Measurements from ENCODE around the gene SSTR3.
"Not testable (repeated sequence)": the region's sequence is repeated elsewhere in the genome, so short reads cannot be mapped to it uniquely, and the experiment has no call there.

Gene SSTR3

GRCh38 chr22:37241351-37242142 is 29.3 kb upstream of the SSTR3 start:
- DNase-seq = no peak

- no peak for DNase-seq
These were observed 28.7 kb upstream of the SSTR3 start for GRCh38 chr22:37240941-37241320.

DNA sequence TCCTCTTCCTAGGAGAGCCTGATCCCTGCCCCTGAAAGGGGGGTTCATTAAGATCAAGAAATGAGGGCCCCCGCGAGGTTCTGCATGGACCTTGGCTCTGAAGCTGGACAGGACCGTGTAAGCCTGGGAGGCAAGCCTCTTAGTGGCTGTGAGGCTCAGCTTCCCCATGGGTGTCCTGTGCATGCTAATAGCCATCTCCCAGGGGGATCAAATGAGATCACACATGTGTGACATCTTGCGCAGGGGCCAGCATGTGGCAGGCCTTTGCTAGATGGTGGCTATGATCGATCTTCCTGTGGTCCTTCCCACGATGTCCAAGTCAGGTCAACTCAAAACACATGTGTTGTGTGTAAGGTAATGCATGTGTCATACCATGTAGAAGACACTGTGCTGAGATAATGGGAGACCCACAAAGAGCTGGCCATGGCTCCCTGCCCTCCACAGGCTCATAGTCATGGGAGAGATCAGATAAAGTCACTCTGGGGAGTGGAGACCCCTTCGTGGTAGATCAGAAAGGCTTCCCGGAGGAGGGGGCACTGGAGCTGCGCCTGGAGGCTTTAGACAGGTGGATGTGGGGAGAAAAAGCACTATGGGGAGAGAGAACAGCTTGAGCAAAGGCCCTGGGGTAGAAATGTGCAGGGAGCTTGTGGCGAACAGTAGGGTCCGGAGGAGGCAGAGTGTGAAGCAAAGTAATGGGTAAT is 28.1 kb upstream of the SSTR3 start:
- DNase-seq = no peak

GRCh38 chr22:37239336-37240239 is 27.3 kb upstream of the SSTR3 start:
- DNase-seq = no peak

- no peak for DNase-seq
These were observed 25.3 kb upstream of the SSTR3 start for GRCh38 chr22:37237371-37238268.

DNA sequence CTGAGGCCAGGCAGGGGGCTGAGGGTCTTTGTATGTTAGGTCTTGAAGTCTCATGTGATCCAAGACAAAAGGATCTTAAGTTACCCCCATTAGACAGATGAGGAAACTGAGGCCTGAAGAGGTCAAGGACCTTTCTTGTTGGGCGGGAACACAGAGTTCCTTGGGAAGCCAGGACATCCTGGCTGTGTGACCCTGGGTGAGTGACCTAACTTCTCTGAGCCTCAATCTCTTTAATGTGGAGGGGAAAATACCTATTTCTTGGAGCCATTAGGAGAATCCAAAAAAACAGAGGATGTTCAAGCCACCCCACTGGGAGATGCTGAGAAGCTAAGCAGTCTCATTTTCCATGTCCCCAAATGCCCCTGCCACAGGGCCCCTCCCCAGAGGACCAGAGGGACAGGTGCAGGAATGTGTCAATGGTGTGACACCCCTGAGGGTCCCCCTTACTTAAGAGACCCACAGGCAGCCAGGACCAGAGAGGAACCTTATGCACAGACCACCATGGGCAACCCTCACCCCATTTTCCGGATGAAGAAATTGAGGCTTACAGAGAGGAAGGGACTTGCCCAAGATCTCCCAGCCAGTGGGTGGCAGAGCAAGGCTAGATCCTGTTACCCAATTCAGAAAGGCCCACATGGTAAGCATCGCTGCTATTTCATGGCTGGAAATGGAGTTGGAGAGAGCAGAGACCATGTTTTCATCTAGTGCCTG is 23.8 kb upstream of the SSTR3 start:
- DNase-seq = no peak

GRCh38 chr22:37234736-37235711 is 22.7 kb upstream of the SSTR3 start:
- DNase-seq = no peak

- no peak for DNase-seq
These were observed 21.7 kb upstream of the SSTR3 start for GRCh38 chr22:37233751-37234631.

DNA sequence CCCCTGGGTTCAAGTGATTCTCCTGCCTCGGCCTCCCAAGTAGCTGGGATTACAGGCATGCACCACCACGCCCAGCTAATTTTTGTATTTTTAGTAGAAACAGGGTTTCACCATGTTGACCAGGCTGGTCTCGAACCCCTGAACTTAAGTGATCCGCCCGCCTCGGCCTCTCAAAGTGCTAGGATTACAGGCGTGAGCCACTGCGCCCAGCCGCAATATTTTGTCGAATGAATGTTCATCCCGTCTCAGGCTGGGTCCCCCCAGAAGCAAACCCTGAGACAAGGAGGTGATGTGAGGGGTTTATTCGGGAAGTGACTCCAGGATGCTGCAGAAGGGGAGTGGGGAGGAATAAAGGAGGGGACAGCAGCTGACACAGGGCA is 21.1 kb upstream of the SSTR3 start:
- DNase-seq = not testable (repeated sequence)

- no peak for DNase-seq
These were observed 20.1 kb upstream of the SSTR3 start for GRCh38 chr22:37232140-37232998.

DNA sequence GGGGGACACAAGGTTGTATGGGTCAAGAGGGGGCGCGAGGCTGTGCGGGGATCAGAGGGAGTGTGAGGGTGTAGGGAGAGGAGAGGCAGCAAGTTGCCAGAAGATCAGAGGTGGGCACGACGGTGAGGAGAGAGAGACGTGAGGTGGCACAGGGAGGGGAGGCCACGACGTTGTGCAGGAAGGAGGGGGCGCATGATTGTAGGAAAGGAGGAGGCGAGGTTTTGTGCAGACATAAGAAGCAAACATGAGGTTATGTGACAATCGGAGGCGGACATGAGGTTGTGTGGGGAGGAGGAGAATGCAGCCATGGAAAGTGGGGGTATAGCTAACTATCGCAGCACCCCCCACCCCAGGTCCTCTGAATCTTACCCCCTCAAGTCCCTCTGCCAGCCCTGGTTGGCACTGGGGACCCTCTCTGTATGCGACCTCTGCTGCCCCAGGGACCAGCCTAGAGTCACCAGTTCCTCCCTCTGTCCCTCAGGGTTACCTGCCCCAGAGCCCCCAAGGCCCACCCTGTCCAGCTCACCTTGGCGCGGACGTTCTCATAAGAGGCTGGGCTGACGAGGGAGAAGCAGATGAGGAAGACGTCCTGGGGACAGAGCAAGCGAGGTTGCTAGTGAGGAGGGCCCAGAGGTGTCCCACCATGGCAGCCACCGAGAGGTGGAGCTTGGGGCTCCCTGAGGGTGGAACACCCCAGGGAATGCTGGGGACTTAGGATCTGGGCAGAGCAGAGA is 19.3 kb upstream of the SSTR3 start:
- no peak for DNase-seq

DNA sequence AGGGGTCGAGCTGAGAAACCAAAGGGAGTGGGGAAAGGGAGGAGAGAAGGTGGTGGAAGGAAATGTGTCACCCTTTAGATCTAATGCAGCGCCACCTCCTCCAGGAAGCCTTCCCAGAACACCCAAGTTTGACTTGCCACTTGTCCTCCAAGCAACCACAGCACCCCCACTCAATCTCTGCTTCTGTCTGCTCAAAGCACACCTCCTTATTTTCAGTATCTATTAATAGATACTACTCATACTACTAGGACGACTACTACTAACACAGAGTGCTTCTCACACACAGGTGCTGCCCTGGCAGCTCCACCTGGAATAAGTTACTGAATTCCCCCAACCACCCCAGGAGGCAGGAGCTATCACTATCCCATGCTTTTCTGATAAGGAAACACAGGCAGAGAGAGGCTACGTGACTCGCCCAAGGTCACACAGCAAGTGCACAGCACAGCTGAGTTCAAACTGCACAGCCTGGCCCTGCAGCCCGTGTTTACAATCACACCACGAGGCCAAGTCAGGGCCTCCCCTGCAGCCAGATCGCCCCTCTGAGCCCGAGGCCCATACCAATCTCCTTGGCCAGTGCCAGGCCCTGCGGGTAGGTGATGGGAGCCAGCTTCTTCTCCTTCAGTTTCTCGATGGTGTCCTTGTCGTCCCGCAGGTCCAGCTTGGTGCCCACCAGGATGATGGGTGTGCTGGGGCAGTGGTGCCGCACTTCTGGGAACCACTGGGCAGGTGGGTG is 18.6 kb upstream of the SSTR3 start:
- DNase-seq = no peak

DNA sequence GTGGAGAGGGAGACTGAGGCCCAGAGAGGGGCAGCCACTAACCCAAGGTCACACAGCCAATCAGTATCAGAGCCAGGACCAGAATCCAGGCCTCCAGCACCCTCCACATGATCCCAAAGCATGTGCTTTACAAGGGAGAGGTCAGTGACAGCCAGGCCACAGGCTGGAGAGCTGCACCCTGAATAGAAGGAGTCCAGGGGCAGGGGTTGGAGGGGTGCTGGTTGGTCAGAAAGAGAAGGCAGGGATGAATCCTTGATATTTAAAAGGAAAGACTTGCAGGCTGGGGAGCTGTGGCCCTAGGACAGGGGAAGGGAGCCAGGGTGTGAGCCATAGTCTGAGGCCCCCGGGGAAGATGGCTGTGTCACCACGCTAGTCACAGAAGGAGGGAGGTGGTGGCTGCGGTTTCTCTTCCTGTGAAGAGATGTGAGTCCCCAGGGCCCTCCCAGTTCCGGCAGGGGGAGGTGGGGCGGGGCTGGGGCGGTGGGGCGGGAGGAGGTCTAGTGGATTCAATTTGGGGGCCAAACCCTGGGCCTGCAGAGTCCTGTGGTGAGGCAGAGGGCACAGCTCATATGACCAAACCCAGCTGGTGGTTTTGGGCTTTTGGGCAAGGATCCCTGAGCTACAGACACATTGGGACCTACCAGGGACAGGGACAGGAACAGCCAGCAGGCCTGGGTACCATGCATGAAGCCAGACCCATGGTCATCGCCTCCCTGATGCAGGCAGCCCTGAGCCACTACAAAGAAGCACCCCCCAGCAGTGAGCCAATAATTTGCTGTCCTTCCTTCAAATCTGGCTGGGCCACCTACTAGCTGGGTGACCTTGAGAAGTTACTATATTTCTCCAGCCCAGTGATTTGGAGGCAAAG is 17.8 kb upstream of the SSTR3 start:
- no peak for DNase-seq

DNA sequence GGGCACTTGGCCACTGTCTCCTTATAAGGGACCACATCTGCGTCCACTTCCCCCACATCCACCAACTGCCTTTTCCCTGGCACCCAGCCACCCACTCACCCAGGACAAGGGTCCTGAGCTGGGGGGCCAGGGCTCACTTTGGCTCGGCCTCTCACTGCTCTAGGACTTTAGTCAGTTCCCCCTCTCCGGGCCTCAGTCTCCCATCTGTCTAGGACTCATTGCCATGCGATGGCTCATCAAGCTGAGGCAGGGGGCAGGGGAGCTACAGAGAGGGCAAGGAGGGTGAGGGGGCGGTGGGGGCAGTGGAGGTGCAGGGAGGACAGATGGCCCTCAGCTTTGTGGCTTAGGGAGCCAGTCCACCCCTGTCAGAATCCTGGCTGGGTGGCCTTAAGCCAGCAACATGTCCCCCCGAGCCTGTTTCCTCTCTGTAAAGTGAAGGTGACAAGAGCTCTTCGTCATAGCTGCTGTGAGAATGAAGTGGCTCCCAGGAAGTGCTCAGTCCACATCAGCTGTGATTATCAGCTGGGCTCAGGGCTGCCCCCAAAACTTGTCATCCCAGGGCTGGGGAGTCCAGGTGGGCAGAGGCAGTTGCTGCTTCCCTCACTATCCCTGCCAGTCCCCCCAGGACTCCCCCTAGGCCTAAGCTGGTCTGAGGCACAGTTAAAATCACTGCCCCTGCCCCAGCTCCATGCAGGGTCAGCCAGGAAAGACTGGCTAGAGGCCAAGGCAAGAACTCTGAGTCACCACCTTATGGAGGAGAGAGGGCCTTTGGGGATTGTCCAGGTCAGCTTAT is 16.9 kb upstream of the SSTR3 start:
- DNase-seq = no peak
